Vagina (tissue), 2 donors: ENCODE data around the gene CCDC102B.

ENCODE experiments used
- CTCF ChIP-seq, 3 experiments: fragments of 450-650 bp in 2 of 3; fragments of 200-600 bp in 1 of 3; sonication (generic) in 1 of 3; IDR thresholded peaks; one replicate each; pipeline ENCODE4 v1.5.1; 2017 to 2019; ENCODE audit warnings: antibody characterized with exemption in 3 of 3, mild to moderate bottlenecking in 2 of 3, moderate library complexity in 2 of 3
- POLR2A ChIP-seq, 2 donors: fragments of 450-650 bp; IDR thresholded peaks; one replicate each; pipeline ENCODE4 v1.6.1; 2017; ENCODE audit warnings: antibody characterized with exemption in 2 of 2, mild to moderate bottlenecking in 2 of 2, moderate library complexity in 2 of 2
- POLR2AphosphoS5 ChIP-seq, 2 donors: sonication (generic); formaldehyde crosslinking; IDR thresholded peaks; one replicate each; pipeline ENCODE4 v1.9.0; 2017; ENCODE audit warnings: antibody characterized with exemption in 2 of 2, mild to moderate bottlenecking in 2 of 2, low read depth in 1 of 2; ENCODE audit not compliant: insufficient read depth in 1 of 2

GRCh38 chr18:68874361-68874760 is 76.5 kb downstream of the CCDC102B start:
- TF ChIP-seq CTCF (IDR thresholded peaks at IDR 0.05), result no peak
- no peak for TF ChIP-seq POLR2A (IDR thresholded peaks at IDR 0.05)
- no peak for TF ChIP-seq POLR2AphosphoS5 (IDR thresholded peaks at IDR 0.05; ENCODE audit: insufficient read depth in 1 of 2, low read depth in 1 of 2)
